22Rv1 (cell line): ENCODE measurements around the gene COL5A2.

ENCODE experiments used
- H3K27ac ChIP-seq: fragments of 450-650 bp; 2 replicates; pipeline ENCODE4 v1.5.1; 2017
- CTCF ChIP-seq: fragments of 450-650 bp; IDR thresholded peaks from 2 replicates; pipeline ENCODE4 v1.5.1; 2017; ENCODE audit warnings: mild to moderate bottlenecking
- ZFX ChIP-seq: fragments of 450-650 bp; IDR thresholded peaks from 2 replicates; pipeline ENCODE4 v1.6.1; 2017; ENCODE audit warnings: antibody characterized with exemption, borderline replicate concordance

Gene COL5A2

GRCh38 chr2:189217051-189217450 is 37.5 kb upstream of the COL5A2 start:
- no peak overlapping the region for H3K27ac ChIP-seq

GRCh38 chr2:189214484-189214883 is 34.9 kb upstream of the COL5A2 start:
- H3K27ac ChIP-seq, result no peak overlapping the region
- no peak for TF ChIP-seq CTCF
- no peak for TF ChIP-seq ZFX

More at GRCh38 chr2:189217051-189217450, 37.5 kb upstream of the COL5A2 start:
- no peak for TF ChIP-seq ZFX
- no peak for TF ChIP-seq CTCF

- no peak for TF ChIP-seq CTCF
- no peak for TF ChIP-seq ZFX
- no peak overlapping the region for H3K27ac ChIP-seq
Measured at GRCh38 chr2:189213250-189213649, 33.7 kb upstream of the COL5A2 start.

GRCh38 chr2:189210250-189211087 is 30.9 kb upstream of the COL5A2 start:
- H3K27ac ChIP-seq, result peak overlapping the region; percentile 41
- no peak for TF ChIP-seq CTCF
- TF ChIP-seq ZFX, result no peak

- no peak for TF ChIP-seq CTCF
- no peak for TF ChIP-seq ZFX
- H3K27ac ChIP-seq, result no peak overlapping the region
Measured at GRCh38 chr2:189208254-189208653, 28.7 kb upstream of the COL5A2 start.

GRCh38 chr2:189204322-189204941 is 24.9 kb upstream of the COL5A2 start:
- H3K27ac ChIP-seq, result no peak overlapping the region
- TF ChIP-seq ZFX, result no peak
- TF ChIP-seq CTCF, result no peak

- TF ChIP-seq ZFX (no peak), CTCF (no peak)
- H3K27ac ChIP-seq, result no peak overlapping the region
Measured at GRCh38 chr2:189203177-189203799, 23.7 kb upstream of the COL5A2 start.
